DMS114 treated with DMSO at 0.1 percent for 48 hours (cell line): ENCODE measurements around the gene BPGM.

ENCODE experiments used
- DNase-seq: peaks from one replicate; lab custom pipeline; 2025; ENCODE audit not compliant: unreplicated experiment; lab: John Stamatoyannopoulos, UW

Gene BPGM

GRCh38 chr7:134646425-134647305, at the start of gene BPGM:
Gene BPGM (plus strand): TSS chr7:134646853. CDS start chr7:134661508, 14,655 bp downstream.
- DNase-seq: peak; percentile 99

- DNase-seq: no peak
Observed at GRCh38 chr7:134599371-134599770, 47.3 kb upstream of the BPGM start.

GRCh38 chr7:134601459-134601858, 45.2 kb upstream of the BPGM start:
- DNase-seq: no peak

- DNase-seq: no peak
Observed at GRCh38 chr7:134602881-134603451, 43.7 kb upstream of the BPGM start.

DNA sequence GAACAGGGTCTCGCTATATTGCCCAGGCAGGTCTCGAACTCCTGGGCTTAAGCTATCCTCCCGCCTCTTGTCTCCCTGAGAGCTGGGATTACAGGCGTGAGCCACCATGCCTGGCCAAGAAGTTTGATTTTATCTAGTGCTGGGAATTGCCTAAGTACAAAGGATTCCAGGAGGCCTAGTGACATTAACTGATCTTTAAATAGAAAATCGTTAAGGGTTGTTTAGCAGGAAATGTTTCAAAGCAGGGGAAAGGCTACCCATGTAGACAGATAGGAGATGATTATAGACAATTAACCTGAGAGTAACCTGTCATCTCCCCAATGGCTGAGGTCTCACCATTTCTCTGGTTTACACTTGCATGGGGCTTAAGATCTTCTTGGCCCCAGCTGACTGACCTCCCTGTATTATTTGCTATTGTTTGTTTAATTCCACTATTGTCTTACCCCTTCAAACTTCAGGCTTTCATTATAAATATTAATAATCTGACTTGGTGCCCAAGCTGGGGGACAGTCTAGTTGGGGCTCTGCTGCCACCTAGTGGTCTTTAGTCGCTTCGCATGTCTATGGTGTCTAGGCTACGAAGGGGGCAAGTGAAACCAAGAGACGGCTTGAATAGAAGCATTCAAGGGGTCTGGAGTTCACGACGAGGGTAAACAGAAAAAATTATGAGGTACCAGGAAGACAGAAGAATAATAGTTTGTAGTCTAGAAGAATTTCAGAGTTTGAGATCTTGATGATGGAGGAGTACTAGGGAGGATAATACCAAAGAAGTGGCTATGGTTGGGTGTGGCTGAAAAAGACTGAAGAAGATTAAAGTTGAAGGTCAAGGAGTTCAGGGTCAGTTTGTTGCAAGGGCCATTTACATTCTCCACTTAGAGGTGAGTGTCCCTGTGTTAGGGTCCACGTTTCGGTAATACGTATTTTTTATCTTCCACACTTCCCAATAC, 40.4 kb upstream of the BPGM start:
- DNase-seq: peak; percentile 52

DNA sequence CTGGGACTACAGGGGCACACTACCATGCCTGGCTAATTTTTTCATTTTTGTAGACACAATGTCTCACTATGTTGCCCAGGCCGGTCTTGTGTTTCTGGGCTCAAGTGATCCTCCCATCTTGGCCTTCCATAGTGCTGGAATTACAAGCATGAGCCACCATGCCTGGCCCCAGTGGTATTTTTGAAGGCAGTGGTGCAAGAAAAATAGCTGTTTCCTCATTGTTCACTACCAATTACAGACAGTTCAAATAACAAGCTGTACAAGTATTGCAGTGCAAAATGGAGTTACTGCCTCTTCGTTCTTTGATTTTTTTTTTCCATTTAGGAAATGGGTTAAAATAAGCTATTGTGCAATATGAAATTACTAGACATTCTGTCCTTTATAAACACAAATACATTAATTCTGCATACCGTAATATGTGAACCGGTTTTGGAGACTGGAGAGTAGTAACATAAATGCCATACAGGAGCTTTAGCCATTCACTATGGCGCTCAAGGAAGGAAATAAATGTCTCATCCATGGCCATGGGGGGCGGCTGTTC, 35.0 kb upstream of the BPGM start:
- DNase-seq: no peak

GRCh38 chr7:134612197-134612596, 34.5 kb upstream of the BPGM start:
- DNase-seq: no peak

GRCh38 chr7:134613623-134614347, 32.9 kb upstream of the BPGM start:
- DNase-seq: no peak

DNA sequence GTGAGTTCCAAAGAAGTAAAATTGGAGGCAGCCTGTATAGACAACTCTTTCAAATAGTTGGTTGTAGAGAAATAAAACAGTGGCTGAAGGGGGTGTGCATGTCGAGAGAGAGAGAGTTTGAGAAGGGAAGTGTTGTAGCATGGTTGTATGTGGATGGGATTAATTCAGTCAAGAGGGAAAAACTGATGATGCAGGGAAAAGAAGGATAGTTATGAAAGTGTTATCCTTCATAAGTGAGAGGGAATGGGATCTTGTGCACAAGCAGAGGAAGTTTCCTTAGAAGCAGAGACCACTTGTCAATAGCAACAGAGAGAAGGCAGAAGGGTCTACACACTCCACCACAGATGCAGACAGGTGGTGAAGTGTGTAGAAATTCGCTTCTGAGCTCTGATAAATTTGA, 30.0 kb upstream of the BPGM start:
- DNase-seq: no peak

- no peak for DNase-seq
Observed at GRCh38 chr7:134618756-134619530, 27.7 kb upstream of the BPGM start.

GRCh38 chr7:134619627-134620331, 26.9 kb upstream of the BPGM start:
- no peak for DNase-seq

- no peak for DNase-seq
Observed at GRCh38 chr7:134622303-134622995, 24.2 kb upstream of the BPGM start.

DNA sequence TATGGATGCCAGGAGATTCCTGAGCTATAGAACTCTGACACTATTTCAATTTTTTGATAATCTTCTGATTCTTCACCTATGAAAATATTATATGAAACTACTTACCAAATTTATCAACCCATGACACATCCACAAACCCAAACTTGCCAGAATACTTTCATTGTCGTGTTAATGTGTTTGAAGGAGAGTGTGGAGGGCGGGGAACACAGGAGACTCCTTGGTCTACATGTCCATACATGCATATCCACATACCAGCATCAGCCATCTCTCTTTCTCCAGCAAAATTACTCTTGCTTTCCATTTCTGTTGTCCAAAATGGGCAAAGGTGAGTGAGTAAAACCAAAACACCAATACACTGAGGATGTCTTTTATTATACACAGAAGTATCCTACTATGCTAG, 23.5 kb upstream of the BPGM start:
- DNase-seq: no peak

DNA sequence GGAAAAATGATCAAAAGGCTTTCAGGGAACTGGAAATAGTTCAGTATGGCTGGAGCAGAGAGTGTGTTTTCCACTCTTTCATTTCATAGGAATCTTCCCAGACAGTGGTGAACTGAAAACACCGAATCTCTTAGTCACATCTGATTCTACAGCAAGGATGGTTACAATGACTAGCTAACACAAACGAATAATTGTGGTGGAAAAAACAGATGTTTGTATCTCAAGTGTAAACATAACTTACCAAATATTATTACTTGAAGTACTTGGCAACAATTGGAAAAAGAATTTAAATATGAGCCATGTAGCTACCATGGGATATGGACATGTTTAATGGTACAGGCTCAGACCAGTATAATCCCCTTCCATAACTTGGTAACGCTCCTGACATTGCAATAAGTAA, 21.1 kb upstream of the BPGM start:
- no peak for DNase-seq

DNA sequence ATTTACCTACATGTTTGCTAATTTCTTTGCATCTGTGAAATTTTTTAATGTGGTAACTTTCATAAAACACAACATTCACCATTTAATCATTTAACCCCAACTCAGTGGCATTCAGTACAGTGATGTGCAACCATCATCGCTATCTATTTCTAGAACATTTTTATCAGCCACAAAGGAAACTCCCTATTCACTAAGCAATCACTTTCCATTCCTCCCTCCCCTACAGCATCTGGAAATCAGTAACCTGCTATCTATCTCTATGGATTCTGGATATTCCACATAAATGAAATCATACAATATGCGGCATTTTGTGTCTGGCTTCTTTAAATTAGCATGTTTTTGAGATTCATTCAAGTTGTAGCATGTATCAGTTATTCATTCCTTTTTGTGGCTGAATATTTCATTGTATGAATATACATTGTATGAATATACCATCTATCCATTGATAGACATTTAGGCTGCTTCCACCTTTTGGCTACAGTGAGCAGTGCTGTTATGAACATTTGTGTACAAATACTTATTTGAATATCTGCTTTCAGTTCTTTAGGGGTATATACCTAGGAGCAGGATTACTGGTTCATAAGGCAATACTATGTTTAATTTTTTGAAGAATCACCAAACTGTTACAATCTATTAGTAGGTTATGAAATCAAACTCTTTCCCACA, 19.4 kb upstream of the BPGM start:
- no peak for DNase-seq

DNA sequence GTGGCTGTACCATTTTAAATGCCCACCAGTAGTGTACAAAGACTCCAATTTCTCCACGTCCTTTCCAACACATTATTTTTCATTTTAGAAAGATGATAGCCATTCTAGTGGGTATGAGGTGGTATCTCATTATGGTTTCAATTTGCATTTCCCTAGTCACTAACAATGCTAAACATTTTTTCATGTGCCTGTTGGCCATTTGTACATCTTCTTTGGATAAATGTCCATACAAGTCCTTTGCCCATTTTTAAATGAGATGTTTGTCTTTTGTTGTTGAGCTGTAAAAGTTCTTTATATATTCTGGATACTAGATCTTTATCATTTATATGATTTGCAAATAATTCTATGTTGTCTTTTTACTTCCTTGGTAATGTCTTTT, 18.9 kb upstream of the BPGM start:
- DNase-seq: no peak

- DNase-seq: no peak
Observed at GRCh38 chr7:134629445-134629844, 17.2 kb upstream of the BPGM start.

DNA sequence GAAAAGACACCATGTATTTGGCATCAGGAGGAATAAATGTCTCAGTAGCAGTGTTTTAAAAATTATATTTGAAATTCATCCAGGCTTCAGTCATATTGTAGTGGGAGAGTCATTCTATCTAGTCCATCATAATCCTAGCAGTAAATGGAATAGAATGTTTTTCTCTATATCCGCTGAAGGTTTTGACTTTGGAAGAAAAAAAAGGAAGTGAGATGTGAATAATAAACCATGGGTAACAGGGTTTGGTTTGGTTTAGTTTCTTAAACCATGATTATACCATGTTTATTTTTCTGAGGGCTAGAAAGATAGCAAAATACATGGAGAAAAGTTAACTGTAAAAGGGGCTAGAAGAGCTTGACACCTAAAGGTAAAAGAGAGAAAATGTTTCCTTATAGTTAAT, 16.4 kb upstream of the BPGM start:
- no peak for DNase-seq
